Mesendoderm (in vitro differentiated cells): ENCODE measurements around the gene MYO18B.
A peak's percentile ranks its signal among the peaks of the same experiment; 100 is the strongest.

Experiments
- DNase-seq: peaks from one replicate; pipeline ENCODE4 v3.0.0; 2013
- H2AK5ac ChIP-seq: 2 replicates; pipeline ENCODE4 v1.6.1; 2013; ENCODE audit warnings: low read length, inconsistent platforms
- H2BK120ac ChIP-seq: 2 replicates; pipeline ENCODE4 v1.6.1; 2013; ENCODE audit warnings: low read depth, mild to moderate bottlenecking, low read length, moderate library complexity, mixed read lengths
- H2BK15ac ChIP-seq: replicated peaks from 2 replicates; pipeline ENCODE4 v1.6.1; 2013; ENCODE audit warnings: low read depth, mild to moderate bottlenecking, moderate library complexity
- H2BK5ac ChIP-seq: 2 replicates; pipeline ENCODE4 v1.6.1; 2013; ENCODE audit warnings: low read length, inconsistent platforms
- H3K18ac ChIP-seq: 2 replicates; pipeline ENCODE4 v1.6.1; 2013; ENCODE audit warnings: mild to moderate bottlenecking, low read length, mixed read lengths
- H3K23ac ChIP-seq: one replicate; pipeline ENCODE4 v1.6.1; 2013; ENCODE audit warnings: low read length
- H3K27ac ChIP-seq: 2 replicates; pipeline ENCODE4 v1.5.1; 2013; ENCODE audit warnings: low read depth, mild to moderate bottlenecking, inconsistent platforms, low read length, moderate library complexity
- H3K27me3 ChIP-seq: 2 replicates; pipeline ENCODE4 v1.6.1; 2013; ENCODE audit warnings: low read length, control low read depth, mild to moderate bottlenecking, inconsistent platforms; ENCODE audit not compliant: insufficient read depth, poor library complexity
- H3K36me3 ChIP-seq: 2 replicates; pipeline ENCODE4 v1.6.1; 2013; ENCODE audit warnings: low read length, inconsistent platforms; ENCODE audit not compliant: control insufficient read depth, insufficient read depth
- H3K4ac ChIP-seq: one replicate; pipeline ENCODE4 v1.6.1; 2013; ENCODE audit warnings: low read depth, mild to moderate bottlenecking, low read length, moderate library complexity
- H3K4me1 ChIP-seq: 2 replicates; pipeline ENCODE4 v1.6.1; 2013; ENCODE audit warnings: low read depth, low read length, inconsistent platforms; ENCODE audit not compliant: control insufficient read depth
- H3K4me2 ChIP-seq: 2 replicates; pipeline ENCODE4 v1.6.1; 2013; ENCODE audit warnings: low read length
- H3K4me3 ChIP-seq: 2 replicates; pipeline ENCODE4 v1.5.1; 2013; ENCODE audit warnings: mild to moderate bottlenecking, low read length
- H3K56ac ChIP-seq: one replicate; pipeline ENCODE4 v1.6.1; 2013; ENCODE audit warnings: low read length
- H3K79me1 ChIP-seq: 2 replicates; pipeline ENCODE4 v1.6.1; 2013; ENCODE audit warnings: low read length, inconsistent platforms
- H3K79me2 ChIP-seq: 2 replicates; pipeline ENCODE4 v1.6.1; 2013; ENCODE audit warnings: mild to moderate bottlenecking, low read length; ENCODE audit not compliant: control insufficient read depth, insufficient read depth
- H3K9ac ChIP-seq: 2 replicates; pipeline ENCODE4 v1.6.1; 2013; ENCODE audit warnings: low read length, inconsistent platforms
- H4K5ac ChIP-seq: one replicate; pipeline ENCODE4 v1.6.1; 2013; ENCODE audit warnings: low read length
- H4K8ac ChIP-seq: one replicate; pipeline ENCODE4 v1.6.1; 2013; ENCODE audit warnings: low read depth, mild to moderate bottlenecking, control low read depth, low read length, moderate library complexity
- WGBS: extraction: QIAGEN DNeasy Blood & Tissue Kit; methylation state at CpG from one replicate; pipeline ENCODE4 v1.1.7; 2013; ENCODE audit warnings: low lambda C conversion rate, missing lambda C conversion rate; ENCODE audit not compliant: insufficient coverage; ENCODE audit errors: extremely low coverage; 5-methylcytosine and 5-hydroxymethylcytosine counted together

The MYO18B gene

GRCh38 chr22:26031641-26032040 is 289.7 kb downstream of the MYO18B start:
- H3K4me3 ChIP-seq = no peak overlapping the region
- no peaks in the 10 kb centered on the region for H3K79me1 ChIP-seq
- no peak overlapping the region for H3K23ac ChIP-seq
- no peak overlapping the region for H3K18ac ChIP-seq
- no peak overlapping the region for H3K9ac ChIP-seq
- H3K27me3 ChIP-seq = no peaks in the 10 kb centered on the region
- no peak overlapping the region for H2AK5ac ChIP-seq
- no peak overlapping the region for H4K5ac ChIP-seq
- H3K27ac ChIP-seq = no peak overlapping the region
- no peak overlapping the region for H2BK120ac ChIP-seq
- H4K8ac ChIP-seq = no peak overlapping the region
- no peaks in the 10 kb centered on the region for H3K4me1 ChIP-seq
- H3K4ac ChIP-seq = no peak overlapping the region
- H2BK5ac ChIP-seq = no peak overlapping the region
- DNase-seq = no peak
- WGBS = no CpG with 5 or more reads among the region's 6 CpGs
- H3K56ac ChIP-seq = no peak overlapping the region
- H3K36me3 ChIP-seq = no peaks in the 10 kb centered on the region
- H2BK15ac ChIP-seq = no peak overlapping the region
- no peak overlapping the region for H3K4me2 ChIP-seq
- no peaks in the 10 kb centered on the region for H3K79me2 ChIP-seq

- no peak overlapping the region for H3K4me2 ChIP-seq
- H3K4me1 ChIP-seq = no peaks in the 10 kb centered on the region
- no peak overlapping the region for H2BK5ac ChIP-seq
- no peaks in the 10 kb centered on the region for H3K79me2 ChIP-seq
- H2BK120ac ChIP-seq = no peak overlapping the region
- H4K5ac ChIP-seq = no peak overlapping the region
- no peak overlapping the region for H3K56ac ChIP-seq
- no peak overlapping the region for H3K27ac ChIP-seq
- no peak overlapping the region for H3K18ac ChIP-seq
- H3K36me3 ChIP-seq = no peaks in the 10 kb centered on the region
- DNase-seq = no peak
- no peak overlapping the region for H3K4ac ChIP-seq
- H2BK15ac ChIP-seq = no peak overlapping the region
- no peak overlapping the region for H3K23ac ChIP-seq
- no peak overlapping the region for H3K9ac ChIP-seq
- no peak overlapping the region for H3K4me3 ChIP-seq
- 100% methylated on average over 3 of the region's 7 CpGs for WGBS
- no peak overlapping the region for H2AK5ac ChIP-seq
- H3K79me1 ChIP-seq = no peaks in the 10 kb centered on the region
- no peak overlapping the region for H4K8ac ChIP-seq
- no peaks in the 10 kb centered on the region for H3K27me3 ChIP-seq
Measured at GRCh38 chr22:26033071-26033470, 291.1 kb downstream of the MYO18B start.

- H3K27ac ChIP-seq = no peak overlapping the region
Measured at GRCh38 chr22:26033586-26033985, 291.6 kb downstream of the MYO18B start.

GRCh38 chr22:26035523-26035922 is 293.5 kb downstream of the MYO18B start:
- Histone ChIP-seq H3K27me3 (no peaks in the 10 kb centered on the region), H3K4me1 (no peaks in the 10 kb centered on the region), H3K4me3 (no peak overlapping the region), H3K4me2 (no peak overlapping the region), H3K79me2 (no peaks in the 10 kb centered on the region), H2BK5ac (no peak overlapping the region), H2BK120ac (no peak overlapping the region), H3K79me1 (no peaks in the 10 kb centered on the region), H3K27ac (no peak overlapping the region), H3K4ac (no peak overlapping the region), H3K23ac (no peak overlapping the region), H3K36me3 (no peaks in the 10 kb centered on the region), H3K18ac (no peak overlapping the region), H3K56ac (no peak overlapping the region), H2AK5ac (no peak overlapping the region), H3K9ac (no peak overlapping the region), H4K5ac (no peak overlapping the region), H2BK15ac (no peak overlapping the region), H4K8ac (no peak overlapping the region)
- no peak for DNase-seq
- WGBS = no CpG with 5 or more reads among the region's 3 CpGs

More at GRCh38 chr22:26033586-26033985, 291.6 kb downstream of the MYO18B start:
- no peak overlapping the region for H3K4me2 ChIP-seq
- no peak overlapping the region for H2BK15ac ChIP-seq
- no peak overlapping the region for H3K9ac ChIP-seq
- no peak overlapping the region for H2AK5ac ChIP-seq
- H3K36me3 ChIP-seq = no peaks in the 10 kb centered on the region
- H3K79me1 ChIP-seq = no peaks in the 10 kb centered on the region
- H3K18ac ChIP-seq = no peak overlapping the region
- H3K4me3 ChIP-seq = no peak overlapping the region
- no peaks in the 10 kb centered on the region for H3K27me3 ChIP-seq
- H3K4ac ChIP-seq = no peak overlapping the region
- no peaks in the 10 kb centered on the region for H3K4me1 ChIP-seq
- no peak overlapping the region for H2BK120ac ChIP-seq
- H3K56ac ChIP-seq = no peak overlapping the region
- no peak for DNase-seq
- H3K79me2 ChIP-seq = no peaks in the 10 kb centered on the region
- H4K5ac ChIP-seq = no peak overlapping the region
- no peak overlapping the region for H2BK5ac ChIP-seq
- H4K8ac ChIP-seq = no peak overlapping the region
- H3K23ac ChIP-seq = no peak overlapping the region

GRCh38 chr22:26038365-26038764 is 296.4 kb downstream of the MYO18B start:
- Histone ChIP-seq H3K4me2 (no peak overlapping the region), H3K4me1 (no peaks in the 10 kb centered on the region), H3K79me1 (no peaks in the 10 kb centered on the region), H3K23ac (no peak overlapping the region), H2BK5ac (no peak overlapping the region), H3K4me3 (no peak overlapping the region), H3K18ac (no peak overlapping the region), H3K9ac (no peak overlapping the region), H3K27ac (no peak overlapping the region), H2BK120ac (no peak overlapping the region), H2BK15ac (no peak overlapping the region), H3K56ac (no peak overlapping the region), H3K4ac (no peak overlapping the region), H3K36me3 (no peaks in the 10 kb centered on the region), H4K8ac (no peak overlapping the region), H2AK5ac (no peak overlapping the region), H4K5ac (no peak overlapping the region), H3K27me3 (no peaks in the 10 kb centered on the region), H3K79me2 (no peaks in the 10 kb centered on the region)
- DNase-seq = peak; percentile 23
- no CpG with 5 or more reads among the region's 4 CpGs for WGBS

- Histone ChIP-seq H3K4me2 (no peak overlapping the region), H3K4me1 (no peaks in the 10 kb centered on the region), H3K79me1 (no peaks in the 10 kb centered on the region), H2BK5ac (no peak overlapping the region), H2AK5ac (no peak overlapping the region), H3K9ac (no peak overlapping the region), H4K8ac (no peak overlapping the region), H3K23ac (no peak overlapping the region), H3K56ac (no peak overlapping the region), H2BK15ac (no peak overlapping the region), H4K5ac (no peak overlapping the region), H2BK120ac (no peak overlapping the region), H3K27ac (no peak overlapping the region), H3K18ac (no peak overlapping the region), H3K36me3 (no peaks in the 10 kb centered on the region), H3K4me3 (no peak overlapping the region), H3K27me3 (no peaks in the 10 kb centered on the region), H3K4ac (no peak overlapping the region), H3K79me2 (no peaks in the 10 kb centered on the region)
- DNase-seq = no peak
- no CpG with 5 or more reads among the region's 4 CpGs for WGBS
Measured at GRCh38 chr22:26041931-26042330, 299.9 kb downstream of the MYO18B start.
